K562 (cell line): ENCODE results near the gene ZSCAN22. TPM values are rescaled to one million over a fixed set of nuclear protein-coding genes. Genes with fewer than 3 reads are reported as not detected.

Source experiments
- ELF4 ChIP-seq: fragments of 450-650 bp; formaldehyde crosslinking; IDR thresholded peaks from 2 replicates; pipeline ENCODE4 v1.4.0; 2022; ENCODE audit warnings: missing genetic modification characterization
- JUN ChIP-seq, 2 experiments: sonication (generic) in 1 of 2; formaldehyde crosslinking in 1 of 2; IDR thresholded peaks; 2 replicates each; pipeline versions ENCODE4 v1.6.1 to v1.8.0; 2012 to 2022; ENCODE audit warnings: borderline replicate concordance in 2 of 2, mild to moderate bottlenecking in 2 of 2, improper control_type of control experiment in 1 of 2, low read depth in 1 of 2, low read length in 1 of 2, missing genetic modification reagents in 1 of 2
- POU5F1 ChIP-seq: fragments of 150-350 bp; IDR thresholded peaks from 2 replicates; pipeline ENCODE4 v1.6.1; 2014; ENCODE audit warnings: borderline replicate concordance, low read length, low read depth, mild to moderate bottlenecking; ENCODE audit not compliant: partially characterized antibody
- RBM25 ChIP-seq: fragments of 200-400 bp; formaldehyde crosslinking; IDR thresholded peaks from 2 replicates; pipeline ENCODE4 v1.6.1; 2018; ENCODE audit warnings: low read length, low read depth, moderate library complexity; ENCODE audit not compliant: severe bottlenecking
- SMARCE1 ChIP-seq: fragments of 450-650 bp; IDR thresholded peaks from 2 replicates; pipeline ENCODE4 v1.7.1; 2016; ENCODE audit warnings: mild to moderate bottlenecking
- SNIP1 ChIP-seq: fragments of 450-650 bp; IDR thresholded peaks from 2 replicates; pipeline ENCODE4 v1.7.1; 2017; ENCODE audit warnings: low read depth, mild to moderate bottlenecking
- TCF7L2 ChIP-seq: fragments of 150-350 bp; IDR thresholded peaks from 2 replicates; pipeline ENCODE4 v1.6.1; 2016; ENCODE audit warnings: low read depth, mild to moderate bottlenecking, low read length, moderate library complexity
- ZNF165 ChIP-seq: fragments of 250-450 bp; sonication (Bioruptor Pico); IDR thresholded peaks from 2 replicates; pipeline ENCODE4 v1.4.0; 2020; ENCODE audit warnings: borderline replicate concordance
- polyA plus RNA-seq, 8 experiments: library from polyadenylated mRNA; depleted of rRNA in 4 of 8; stranded (reverse) in 5 of 8; unstranded in 3 of 8; fragments of >200 nt; fragmentation: Nextera tagmentation in 2 of 8; fragmentation: Illumina TruSeq in 1 of 8; extraction: Ambion mirVana in 2 of 8; extraction: Trizol in 1 of 8; gene quantifications; 2 replicates each; pipeline versions ENCODE4 v1.2.1 to v1.2.3, GENCODE V29; 2011 to 2014; ENCODE audit warnings: inconsistent platforms in 1 of 8, missing spikeins in 1 of 8
- total RNA-seq, 7 experiments: library from RNA; depleted of rRNA in 6 of 7; stranded (reverse); fragments of >200 nt in 6 of 7; fragmentation: Illumina TruSeq in 2 of 7; extraction: Trizol in 2 of 7; gene quantifications; 2 replicates each; pipeline versions ENCODE4 v1.2.1 to v1.2.3, GENCODE V29; 2011 to 2021; ENCODE audit warnings: low replicate concordance in 1 of 7
- TF ChIP-seq, protein P1 (sequence below), 2 experiments: fragments of 450-650 bp; IDR thresholded peaks; 2 replicates each; pipeline ENCODE4 v1.6.1; 2016; ENCODE audit warnings: mild to moderate bottlenecking in 2 of 2, borderline replicate concordance in 1 of 2, low read depth in 1 of 2, moderate library complexity in 1 of 2
- TF ChIP-seq, protein P2 (sequence below): sonication (generic); formaldehyde crosslinking; IDR thresholded peaks from 2 replicates; pipeline ENCODE4 v1.8.0; 2022; ENCODE audit warnings: missing genetic modification reagents, mild to moderate bottlenecking, borderline replicate concordance
- TF ChIP-seq, protein P3 (sequence below): sonication (generic); formaldehyde crosslinking; IDR thresholded peaks from 2 replicates; pipeline ENCODE4 v1.8.1; 2022; ENCODE audit warnings: missing genetic modification reagents
- TF ChIP-seq, protein P4 (sequence below): fragments of 450-650 bp; IDR thresholded peaks from 2 replicates; pipeline ENCODE4 v1.6.1; 2016; ENCODE audit warnings: mild to moderate bottlenecking

ZSCAN22 gene
- total and polyA plus RNA-seq, 9 of the 15 experiments (the other 6 are each of a cell fraction or from before 2014, with no cell fraction given): 0.98 to 5.3 (median 3.0) TPM

DNA sequence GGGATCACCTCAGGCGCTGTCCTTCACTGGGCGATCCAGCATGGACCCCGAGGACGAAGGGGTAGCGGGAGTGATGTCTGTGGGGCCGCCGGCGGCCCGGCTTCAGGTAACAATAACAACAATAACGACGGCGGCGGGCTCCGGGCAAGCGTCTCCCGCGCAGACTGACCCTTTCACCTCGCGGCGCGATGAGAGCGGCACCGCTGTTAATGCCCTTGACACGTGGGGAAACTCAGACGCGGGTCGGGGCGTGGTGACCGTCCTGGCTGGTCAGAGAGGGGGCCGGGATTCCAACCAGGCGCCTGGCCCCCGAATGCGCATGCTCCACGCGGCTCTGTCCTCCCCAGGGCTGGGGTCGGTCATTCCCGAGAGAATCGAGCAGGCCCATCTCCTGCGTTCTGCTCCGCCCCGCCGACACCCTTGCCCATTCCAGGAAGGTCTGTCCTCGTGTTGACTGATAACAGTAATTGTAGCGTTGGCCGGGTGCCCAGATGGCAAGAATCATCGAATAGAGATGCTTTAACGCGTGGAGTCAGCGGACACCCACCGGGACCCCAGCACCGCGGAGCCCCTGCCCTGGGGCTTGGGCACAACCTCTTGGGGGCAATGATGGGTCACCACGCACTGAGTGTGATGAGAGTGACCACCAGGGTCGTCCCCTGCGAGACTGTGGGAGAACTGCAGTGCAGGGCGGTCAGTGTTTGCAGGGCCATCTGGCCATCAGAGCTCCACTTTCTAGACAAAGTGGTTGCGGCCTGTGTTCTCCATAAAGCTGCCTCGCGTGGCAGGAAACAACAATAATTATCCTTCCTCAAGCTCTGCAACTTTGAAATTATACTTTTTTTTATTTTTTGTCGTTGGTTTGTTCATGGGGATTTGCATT lies 47.5 kb upstream of the ZSCAN22 start (continued):
- TF ChIP-seq, protein P1, sequence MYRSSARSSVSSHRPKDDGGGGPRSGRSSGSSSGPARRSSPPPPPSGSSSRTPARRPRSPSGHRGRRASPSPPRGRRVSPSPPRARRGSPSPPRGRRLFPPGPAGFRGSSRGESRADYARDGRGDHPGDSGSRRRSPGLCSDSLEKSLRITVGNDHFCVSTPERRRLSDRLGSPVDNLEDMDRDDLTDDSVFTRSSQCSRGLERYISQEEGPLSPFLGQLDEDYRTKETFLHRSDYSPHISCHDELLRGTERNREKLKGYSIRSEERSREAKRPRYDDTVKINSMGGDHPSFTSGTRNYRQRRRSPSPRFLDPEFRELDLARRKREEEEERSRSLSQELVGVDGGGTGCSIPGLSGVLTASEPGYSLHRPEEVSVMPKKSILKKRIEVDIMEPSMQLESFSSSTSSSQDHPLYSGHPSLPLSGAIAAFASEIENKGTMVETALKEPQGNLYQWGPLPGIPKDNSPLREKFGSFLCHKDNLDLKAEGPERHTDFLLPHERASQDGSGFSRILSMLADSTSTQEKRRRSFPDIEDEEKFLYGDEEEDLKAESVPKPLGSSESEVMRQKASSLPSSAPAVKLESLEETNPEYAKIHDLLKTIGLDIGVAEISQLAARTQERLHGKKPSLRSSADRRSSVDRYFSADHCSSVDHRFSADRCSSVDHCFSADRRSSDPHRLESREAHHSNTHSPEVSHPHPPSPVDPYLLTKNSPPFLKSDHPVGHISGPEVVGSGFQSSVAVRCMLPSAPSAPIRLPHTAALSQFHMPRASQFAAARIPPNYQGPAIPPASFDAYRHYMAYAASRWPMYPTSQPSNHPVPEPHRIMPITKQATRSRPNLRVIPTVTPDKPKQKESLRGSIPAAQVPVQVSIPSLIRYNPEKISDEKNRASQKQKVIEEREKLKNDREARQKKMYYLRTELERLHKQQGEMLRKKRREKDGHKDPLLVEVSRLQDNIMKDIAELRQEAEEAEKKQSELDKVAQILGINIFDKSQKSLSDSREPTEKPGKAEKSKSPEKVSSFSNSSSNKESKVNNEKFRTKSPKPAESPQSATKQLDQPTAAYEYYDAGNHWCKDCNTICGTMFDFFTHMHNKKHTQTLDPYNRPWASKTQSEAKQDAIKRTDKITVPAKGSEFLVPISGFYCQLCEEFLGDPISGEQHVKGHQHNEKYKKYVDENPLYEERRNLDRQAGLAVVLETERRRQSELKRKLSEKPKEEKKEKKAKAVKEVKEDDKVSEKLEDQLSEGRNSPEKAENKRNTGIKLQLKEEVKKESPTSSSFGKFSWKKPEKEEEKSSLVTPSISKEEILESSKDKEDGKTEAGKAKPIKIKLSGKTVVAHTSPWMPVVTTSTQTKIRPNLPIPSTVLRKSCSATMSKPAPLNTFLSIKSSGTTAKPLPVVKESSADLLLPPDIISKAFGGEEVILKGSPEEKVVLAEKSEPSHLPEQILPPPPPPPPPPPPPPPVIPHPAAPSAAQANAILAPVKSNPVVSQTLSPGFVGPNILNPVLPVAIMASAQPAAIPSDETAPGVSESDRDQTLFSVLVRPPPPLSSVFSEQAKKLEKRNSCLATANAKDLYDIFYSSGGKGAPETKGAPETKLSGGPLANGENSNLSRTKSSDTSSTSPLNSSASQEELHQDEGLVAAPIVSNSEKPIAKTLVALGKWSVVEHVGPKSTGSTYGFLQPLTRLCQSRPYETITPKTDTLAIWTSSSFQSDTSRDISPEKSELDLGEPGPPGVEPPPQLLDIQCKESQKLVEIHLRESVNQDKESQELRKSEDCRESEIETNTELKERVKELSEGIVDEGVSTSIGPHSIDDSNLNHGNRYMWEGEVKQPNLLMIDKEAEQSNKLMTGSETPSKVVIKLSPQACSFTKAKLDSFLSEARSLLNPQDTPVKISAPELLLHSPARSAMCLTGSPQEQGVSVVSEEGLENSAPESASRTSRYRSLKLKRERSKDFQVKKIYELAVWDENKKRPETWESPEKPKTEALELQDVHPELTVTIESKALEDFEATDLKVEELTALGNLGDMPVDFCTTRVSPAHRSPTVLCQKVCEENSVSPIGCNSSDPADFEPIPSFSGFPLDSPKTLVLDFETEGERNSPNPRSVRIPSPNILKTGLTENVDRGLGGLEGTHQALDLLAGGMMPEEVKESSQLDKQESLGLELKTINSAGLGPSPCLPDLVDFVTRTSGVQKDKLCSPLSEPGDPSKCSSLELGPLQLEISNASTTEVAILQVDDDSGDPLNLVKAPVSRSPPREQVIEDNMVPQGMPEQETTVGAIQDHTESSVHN (IDR thresholded peaks at IDR 0.05; ENCODE audit: borderline replicate concordance in 1 of 2, low read depth in 1 of 2): no peak
- TF ChIP-seq, protein P2, sequence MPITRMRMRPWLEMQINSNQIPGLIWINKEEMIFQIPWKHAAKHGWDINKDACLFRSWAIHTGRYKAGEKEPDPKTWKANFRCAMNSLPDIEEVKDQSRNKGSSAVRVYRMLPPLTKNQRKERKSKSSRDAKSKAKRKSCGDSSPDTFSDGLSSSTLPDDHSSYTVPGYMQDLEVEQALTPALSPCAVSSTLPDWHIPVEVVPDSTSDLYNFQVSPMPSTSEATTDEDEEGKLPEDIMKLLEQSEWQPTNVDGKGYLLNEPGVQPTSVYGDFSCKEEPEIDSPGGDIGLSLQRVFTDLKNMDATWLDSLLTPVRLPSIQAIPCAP (CRISPR knock-in tag): no peak
- TF ChIP-seq ZNF165 (CRISPR knock-in tag): no peak; the same call in 1 of the 2 replicates
- TF ChIP-seq SMARCE1: no peak
- TF ChIP-seq POU5F1: no peak
- no peak for TF ChIP-seq JUN (IDR thresholded peaks at IDR 0.05; ENCODE audit: borderline replicate concordance, low read depth, low read length)
- 0 out of 2 replicates have a peak, but pooled peaks have one; percentile 33 for TF ChIP-seq JUN (CRISPR knock-in tag; IDR thresholded peaks at IDR 0.05; ENCODE audit: borderline replicate concordance)
- TF ChIP-seq SNIP1: no peak
- TF ChIP-seq RBM25: no peak
- no peak for TF ChIP-seq TCF7L2
- TF ChIP-seq, protein P3, sequence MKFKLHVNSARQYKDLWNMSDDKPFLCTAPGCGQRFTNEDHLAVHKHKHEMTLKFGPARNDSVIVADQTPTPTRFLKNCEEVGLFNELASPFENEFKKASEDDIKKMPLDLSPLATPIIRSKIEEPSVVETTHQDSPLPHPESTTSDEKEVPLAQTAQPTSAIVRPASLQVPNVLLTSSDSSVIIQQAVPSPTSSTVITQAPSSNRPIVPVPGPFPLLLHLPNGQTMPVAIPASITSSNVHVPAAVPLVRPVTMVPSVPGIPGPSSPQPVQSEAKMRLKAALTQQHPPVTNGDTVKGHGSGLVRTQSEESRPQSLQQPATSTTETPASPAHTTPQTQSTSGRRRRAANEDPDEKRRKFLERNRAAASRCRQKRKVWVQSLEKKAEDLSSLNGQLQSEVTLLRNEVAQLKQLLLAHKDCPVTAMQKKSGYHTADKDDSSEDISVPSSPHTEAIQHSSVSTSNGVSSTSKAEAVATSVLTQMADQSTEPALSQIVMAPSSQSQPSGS (CRISPR knock-in tag): no peak
- TF ChIP-seq, protein P4, sequence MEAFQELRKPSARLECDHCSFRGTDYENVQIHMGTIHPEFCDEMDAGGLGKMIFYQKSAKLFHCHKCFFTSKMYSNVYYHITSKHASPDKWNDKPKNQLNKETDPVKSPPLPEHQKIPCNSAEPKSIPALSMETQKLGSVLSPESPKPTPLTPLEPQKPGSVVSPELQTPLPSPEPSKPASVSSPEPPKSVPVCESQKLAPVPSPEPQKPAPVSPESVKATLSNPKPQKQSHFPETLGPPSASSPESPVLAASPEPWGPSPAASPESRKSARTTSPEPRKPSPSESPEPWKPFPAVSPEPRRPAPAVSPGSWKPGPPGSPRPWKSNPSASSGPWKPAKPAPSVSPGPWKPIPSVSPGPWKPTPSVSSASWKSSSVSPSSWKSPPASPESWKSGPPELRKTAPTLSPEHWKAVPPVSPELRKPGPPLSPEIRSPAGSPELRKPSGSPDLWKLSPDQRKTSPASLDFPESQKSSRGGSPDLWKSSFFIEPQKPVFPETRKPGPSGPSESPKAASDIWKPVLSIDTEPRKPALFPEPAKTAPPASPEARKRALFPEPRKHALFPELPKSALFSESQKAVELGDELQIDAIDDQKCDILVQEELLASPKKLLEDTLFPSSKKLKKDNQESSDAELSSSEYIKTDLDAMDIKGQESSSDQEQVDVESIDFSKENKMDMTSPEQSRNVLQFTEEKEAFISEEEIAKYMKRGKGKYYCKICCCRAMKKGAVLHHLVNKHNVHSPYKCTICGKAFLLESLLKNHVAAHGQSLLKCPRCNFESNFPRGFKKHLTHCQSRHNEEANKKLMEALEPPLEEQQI: no peak
- no peak for TF ChIP-seq ELF4 (CRISPR knock-in tag)
